Mesenchymal stem cell (in vitro differentiated cells and primary cell): ENCODE measurements around the gene UBAC2.
"Not testable (repeated sequence)": the region's sequence is repeated elsewhere in the genome, so short reads cannot be mapped to it uniquely, and the experiment has no call there.

Experiments used
- DNase-seq: peaks from one replicate; pipeline ENCODE4 v3.0.0-alpha.2; 2013
- H2AFZ ChIP-seq: one replicate; pipeline ENCODE4 v1.6.1; 2013; ENCODE audit warnings: low read depth, mild to moderate bottlenecking, control low read depth, inconsistent platforms, low read length, moderate library complexity
- H2AK5ac ChIP-seq: 2 replicates; pipeline ENCODE4 v1.6.1; 2013; ENCODE audit warnings: low read length, moderate library complexity, mild to moderate bottlenecking, inconsistent platforms; ENCODE audit not compliant: severe bottlenecking
- H2BK120ac ChIP-seq: one replicate; pipeline ENCODE4 v1.6.1; 2013; ENCODE audit warnings: low read depth, mild to moderate bottlenecking, inconsistent platforms, low read length, moderate library complexity
- H2BK12ac ChIP-seq, 2 experiments: one replicate each; pipeline ENCODE4 v1.6.1; 2013; ENCODE audit warnings: inconsistent platforms in 2 of 2, low read length in 2 of 2, mild to moderate bottlenecking in 2 of 2, moderate library complexity in 2 of 2, control low read depth in 1 of 2
- H2BK15ac ChIP-seq: one replicate; pipeline ENCODE4 v1.6.1; 2013; ENCODE audit warnings: mild to moderate bottlenecking, low read depth, inconsistent platforms; ENCODE audit not compliant: poor library complexity, severe bottlenecking
- H2BK5ac ChIP-seq: 2 replicates; pipeline ENCODE4 v1.6.1; 2013; ENCODE audit warnings: low read depth, mild to moderate bottlenecking, low read length, control low read depth, inconsistent platforms; ENCODE audit not compliant: poor library complexity, severe bottlenecking
- H3K14ac ChIP-seq, 2 experiments: one replicate each; pipeline ENCODE4 v1.6.1; 2013; ENCODE audit warnings: inconsistent platforms in 2 of 2, low read length in 2 of 2, control low read depth in 1 of 2, mild to moderate bottlenecking in 1 of 2, moderate library complexity in 1 of 2
- H3K18ac ChIP-seq, 2 experiments: one replicate each; pipeline ENCODE4 v1.6.1; 2013; ENCODE audit warnings: inconsistent platforms in 2 of 2, low read length in 2 of 2, control low read depth in 1 of 2, low read depth in 1 of 2, mild to moderate bottlenecking in 1 of 2
- H3K23ac ChIP-seq, 2 experiments: one replicate each; pipeline ENCODE4 v1.6.1; 2013; ENCODE audit warnings: inconsistent platforms in 2 of 2, low read length in 2 of 2, mild to moderate bottlenecking in 2 of 2, moderate library complexity in 2 of 2, control low read depth in 1 of 2
- H3K27ac ChIP-seq: 2 replicates; pipeline ENCODE4 v1.5.1; 2013; ENCODE audit warnings: mild to moderate bottlenecking, moderate library complexity, low read length, control low read depth, inconsistent platforms; ENCODE audit not compliant: poor library complexity, severe bottlenecking
- H3K27me3 ChIP-seq, 2 experiments: 2 replicates each; pipeline versions ENCODE4 v1.6.1 to v1.7.0; 2013; ENCODE audit warnings: low read length in 2 of 2, mild to moderate bottlenecking in 2 of 2, moderate library complexity in 2 of 2, control low read depth in 1 of 2, inconsistent platforms in 1 of 2; ENCODE audit not compliant: control insufficient read depth in 1 of 2, insufficient read depth in 1 of 2
- H3K36me3 ChIP-seq, 2 experiments: 2 replicates each; pipeline versions ENCODE4 v1.6.1 to v1.7.0; 2013; ENCODE audit warnings: low read length in 2 of 2, control low read depth in 1 of 2, inconsistent platforms in 1 of 2, low read depth in 1 of 2, mild to moderate bottlenecking in 1 of 2; ENCODE audit not compliant: insufficient read depth in 2 of 2, control insufficient read depth in 1 of 2
- H3K4ac ChIP-seq, 2 experiments: one replicate each; pipeline ENCODE4 v1.6.1; 2013; ENCODE audit warnings: inconsistent platforms in 2 of 2, low read length in 2 of 2, mild to moderate bottlenecking in 2 of 2, moderate library complexity in 2 of 2, control low read depth in 1 of 2, low read depth in 1 of 2
- H3K4me1 ChIP-seq: 2 replicates; pipeline ENCODE4 v1.6.1; 2013; ENCODE audit warnings: low read depth, low read length, control low read depth; ENCODE audit not compliant: control insufficient read depth, insufficient read depth
- H3K4me2 ChIP-seq: 2 replicates; pipeline ENCODE4 v1.6.1; 2013; ENCODE audit warnings: low read length, mild to moderate bottlenecking, inconsistent platforms; ENCODE audit not compliant: poor library complexity, severe bottlenecking
- H3K4me3 ChIP-seq, 2 experiments: 2 replicates each; pipeline versions ENCODE4 v1.5.1 to v1.7.0; 2013; ENCODE audit warnings: low read length in 2 of 2, mild to moderate bottlenecking in 2 of 2, control low read depth in 1 of 2, low read depth in 1 of 2; ENCODE audit not compliant: insufficient read depth in 1 of 2
- H3K79me1 ChIP-seq: replicated peaks from 2 replicates; pipeline ENCODE4 v1.6.1; 2013; ENCODE audit warnings: mild to moderate bottlenecking, control low read depth, low read length, inconsistent platforms; ENCODE audit not compliant: poor library complexity, severe bottlenecking
- H3K9ac ChIP-seq: 2 replicates; pipeline ENCODE4 v1.7.0; 2013; ENCODE audit warnings: mild to moderate bottlenecking, low read length, moderate library complexity
- H3K9me3 ChIP-seq: 2 replicates; pipeline ENCODE4 v1.7.0; 2013; ENCODE audit warnings: mild to moderate bottlenecking, low read length; ENCODE audit not compliant: control insufficient read depth
- H4K8ac ChIP-seq: one replicate; pipeline ENCODE4 v1.6.1; 2013; ENCODE audit warnings: inconsistent platforms, mild to moderate bottlenecking, low read length, moderate library complexity
- H4K91ac ChIP-seq: one replicate; pipeline ENCODE4 v1.6.1; 2013; ENCODE audit warnings: mild to moderate bottlenecking, low read length, inconsistent platforms
- WGBS: methylation state at CpG from one replicate; pipeline ENCODE4 v1.1.7; 2013; ENCODE audit warnings: mixed read lengths; 5-methylcytosine and 5-hydroxymethylcytosine counted together

The UBAC2 gene

GRCh38 chr13:99388334-99388923 is 187.8 kb downstream of the UBAC2 start:
- Histone ChIP-seq H2AK5ac (no peak overlapping the region), H2BK15ac (no peak overlapping the region), H3K9ac (no peak overlapping the region), H2BK120ac (no peak overlapping the region), H3K18ac (no peak overlapping the region), H3K27me3 (no peaks in the 10 kb centered on the region), H3K9me3 (no peaks in the 10 kb centered on the region), H3K36me3 (peaks cover 20 to 26% of the 10 kb centered on the region in 2 experiments), H4K91ac (no peak overlapping the region), H3K14ac (no peak overlapping the region), H3K27ac (no peak overlapping the region), H3K4me1 (no peaks in the 10 kb centered on the region), H3K79me1 (no peaks in the 10 kb centered on the region), H2BK5ac (no peak overlapping the region), H2AFZ (no peak overlapping the region), H4K8ac (no peak overlapping the region), H3K23ac (no peak overlapping the region), H3K4me3 (no peak overlapping the region), H3K4ac (no peak overlapping the region), H2BK12ac (no peak overlapping the region), H3K4me2 (no peak overlapping the region)
- WGBS, result 98% methylated on average over 14 of the region's 14 CpGs
- no peak for DNase-seq

- H4K8ac ChIP-seq, H2BK120ac ChIP-seq, H2BK15ac ChIP-seq, H3K4me2 ChIP-seq, H3K4ac ChIP-seq, H3K9me3 ChIP-seq, H3K4me3 ChIP-seq, H2BK5ac ChIP-seq, DNase-seq, H2AFZ ChIP-seq, H3K23ac ChIP-seq, H2AK5ac ChIP-seq, H3K79me1 ChIP-seq, H2BK12ac ChIP-seq, H3K4me1 ChIP-seq, H4K91ac ChIP-seq, H3K18ac ChIP-seq, H3K9ac ChIP-seq, H3K27ac ChIP-seq, H3K14ac ChIP-seq, H3K27me3 ChIP-seq: not testable (repeated sequence)
- peaks cover 20 to 23% of the 10 kb centered on the region in 2 experiments for H3K36me3 ChIP-seq
- WGBS, result 96% methylated on average over 6 of the region's 6 CpGs
Observed at GRCh38 chr13:99389094-99389493, 188.4 kb downstream of the UBAC2 start.

- Histone ChIP-seq H3K18ac (no peak overlapping the region), H3K79me1 (no peaks in the 10 kb centered on the region), H3K27ac (no peak overlapping the region), H3K9ac (no peak overlapping the region), H3K4me3 (no peak overlapping the region), H4K8ac (no peak overlapping the region), H3K4me1 (no peaks in the 10 kb centered on the region), H3K36me3 (peaks cover 20 to 23% of the 10 kb centered on the region in 2 experiments), H4K91ac (no peak overlapping the region), H3K14ac (no peak overlapping the region), H3K23ac (no peak overlapping the region), H2BK120ac (no peak overlapping the region), H3K4me2 (no peak overlapping the region), H2BK12ac (no peak overlapping the region), H3K9me3 (no peaks in the 10 kb centered on the region), H2AK5ac (no peak overlapping the region), H3K4ac (peak overlapping the region in 1 of 2 experiments; percentile 2), H2BK15ac (no peak overlapping the region), H3K27me3 (peaks cover 0 to 3% of the 10 kb centered on the region in 2 experiments), H2BK5ac (no peak overlapping the region), H2AFZ (no peak overlapping the region)
- 98% methylated on average over 19 of the region's 19 CpGs for WGBS
- DNase-seq, result no peak
Observed at GRCh38 chr13:99389520-99390304, 189.1 kb downstream of the UBAC2 start.

- H3K18ac ChIP-seq, result no peak overlapping the region
- H2BK120ac ChIP-seq, result no peak overlapping the region
- H3K4me1 ChIP-seq, result no peaks in the 10 kb centered on the region
- H3K36me3 ChIP-seq, result peaks cover 13 to 19% of the 10 kb centered on the region in 2 experiments
- no peaks in the 10 kb centered on the region for H3K79me1 ChIP-seq
- no peak overlapping the region for H3K9ac ChIP-seq
- no peak overlapping the region for H3K4me3 ChIP-seq
- no peak overlapping the region for H2BK5ac ChIP-seq
- H3K27ac ChIP-seq, result no peak overlapping the region
- DNase-seq, result no peak
- H3K14ac ChIP-seq, result no peak overlapping the region
- peaks cover 0 to 3% of the 10 kb centered on the region in 2 experiments for H3K27me3 ChIP-seq
- no peak overlapping the region for H4K8ac ChIP-seq
- no peak overlapping the region for H2AFZ ChIP-seq
- H2BK15ac ChIP-seq, result no peak overlapping the region
- WGBS, result 88% methylated on average over 13 of the region's 13 CpGs
- no peaks in the 10 kb centered on the region for H3K9me3 ChIP-seq
- H2BK12ac ChIP-seq, result no peak overlapping the region
- no peak overlapping the region for H3K23ac ChIP-seq
- H4K91ac ChIP-seq, result no peak overlapping the region
- no peak overlapping the region for H3K4me2 ChIP-seq
- no peak overlapping the region for H2AK5ac ChIP-seq
- no peak overlapping the region for H3K4ac ChIP-seq
Observed at GRCh38 chr13:99390601-99391000, 189.9 kb downstream of the UBAC2 start.
